ENCODE measurements around the gene UNKL. TPM values are rescaled to one million over a fixed set of nuclear protein-coding genes. Genes with fewer than 3 reads are reported as not detected.
A peak's percentile ranks its signal among the peaks of the same experiment; 100 is the strongest.

Gene UNKL
- total RNA-seq, 2 experiments from 2014 or later = 19.6 to 24.9 TPM

- Mint-ChIP-seq H3K4me3 (no peak overlapping the region), H3K4me1 (ENCODE audit: low read depth) (peaks cover 3% of the 10 kb centered on the region), H3K27ac (no peak overlapping the region), H3K9me3 (ENCODE audit: insufficient read depth) (no peaks in the 10 kb centered on the region), H3K27me3 (ENCODE audit: low read depth) (no peaks in the 10 kb centered on the region), H3K36me3 (ENCODE audit: low read depth) (no peaks in the 10 kb centered on the region)
- no peak for ATAC-seq
- ChIA-PET POLR2A (interaction anchor here (1.2 to 1.3 kb wide), 2 partner anchors 12 to 19 kb away, joined by 3 to 5 read pairs; partner anchors contain the start of gene UNKL), CTCF (no interaction called here)
- no peak for DNase-seq
Measured at GRCh38 chr16:1433756-1434155, 19.3 kb upstream of the UNKL start.

GRCh38 chr16:1433263-1433560, 18.7 kb upstream of the UNKL start:
- DNase-seq = no peak
- Mint-ChIP-seq H3K27me3 (ENCODE audit: low read depth) (no peaks in the 10 kb centered on the region), H3K27ac (no peak overlapping the region), H3K4me3 (no peak overlapping the region), H3K4me1 (ENCODE audit: low read depth) (peaks cover 3% of the 10 kb centered on the region), H3K36me3 (ENCODE audit: low read depth) (no peaks in the 10 kb centered on the region), H3K9me3 (ENCODE audit: insufficient read depth) (no peaks in the 10 kb centered on the region)
- ChIA-PET CTCF (interaction anchor here (0.9 kb wide), 1 partner anchor 272 kb away, joined by 4 read pairs; the partner anchor contains the start of gene MAPK8IP3), POLR2A (interaction anchor here (1.2 to 1.3 kb wide), 2 partner anchors 12 to 18 kb away, joined by 3 to 5 read pairs; partner anchors contain the start of gene UNKL)
- ATAC-seq = no peak

GRCh38 chr16:1432388-1433262, 18.1 kb upstream of the UNKL start:
- H3K4me1 Mint-ChIP-seq (ENCODE audit: low read depth) = peaks cover 3% of the 10 kb centered on the region
- H3K4me3 Mint-ChIP-seq = peak overlapping the region; percentile 31
- peak overlapping the region; percentile 69 for H3K27ac Mint-ChIP-seq
- peak; percentile 21 for ATAC-seq
- DNase-seq = no peak
- POLR2A ChIA-PET = interaction anchor here (1.2 to 1.3 kb wide), 2 partner anchors 11 to 18 kb away, joined by 3 to 5 read pairs; partner anchors contain the start of gene UNKL
- no peaks in the 10 kb centered on the region for H3K36me3 Mint-ChIP-seq (ENCODE audit: low read depth)
- no peaks in the 10 kb centered on the region for H3K27me3 Mint-ChIP-seq (ENCODE audit: low read depth)
- CTCF ChIA-PET = interaction anchor here (0.9 kb wide), 1 partner anchor 273 kb away, joined by 4 read pairs; the partner anchor contains the start of gene MAPK8IP3
- no peaks in the 10 kb centered on the region for H3K9me3 Mint-ChIP-seq (ENCODE audit: insufficient read depth)

GRCh38 chr16:1431497-1432270, 17.2 kb upstream of the UNKL start:
- peak overlapping the region; percentile 69 for H3K27ac Mint-ChIP-seq
- no peaks in the 10 kb centered on the region for H3K36me3 Mint-ChIP-seq (ENCODE audit: low read depth)
- H3K4me1 Mint-ChIP-seq (ENCODE audit: low read depth) = peaks cover 3% of the 10 kb centered on the region
- ATAC-seq (no peak), DNase-seq (no peak)
- ChIA-PET POLR2A (no interaction called here), CTCF (no interaction called here)
- no peaks in the 10 kb centered on the region for H3K9me3 Mint-ChIP-seq (ENCODE audit: insufficient read depth)
- peak overlapping the region; percentile 31 for H3K4me3 Mint-ChIP-seq
- no peaks in the 10 kb centered on the region for H3K27me3 Mint-ChIP-seq (ENCODE audit: low read depth)

- Mint-ChIP-seq H3K4me1 (ENCODE audit: low read depth) (peaks cover 3% of the 10 kb centered on the region), H3K27ac (peak within 1 kb of the TSS; percentile 69), H3K4me3 (peak within 1 kb of the TSS; percentile 31), H3K36me3 (ENCODE audit: low read depth) (no peaks in the 10 kb centered on the region), H3K27me3 (ENCODE audit: low read depth) (no peaks in the 10 kb centered on the region), H3K9me3 (ENCODE audit: insufficient read depth) (no peaks in the 10 kb centered on the region)
- DNase-seq (no peak), ATAC-seq (no peak)
- CTCF ChIA-PET = no interaction called here
- POLR2A ChIA-PET = no interaction called here
Measured at GRCh38 chr16:1430759-1431496, 16.4 kb upstream of the UNKL start, which contains the start of gene PERCC1. Gene PERCC1, plus strand, starts transcription at chr16:1431078. Its CDS starts 1,516 bp downstream, at chr16:1432594.

GRCh38 chr16:1430214-1430758, 15.8 kb upstream of the UNKL start:
- H3K27me3 Mint-ChIP-seq (ENCODE audit: low read depth) = no peaks in the 10 kb centered on the region
- H3K27ac Mint-ChIP-seq = no peak overlapping the region
- H3K36me3 Mint-ChIP-seq (ENCODE audit: low read depth) = no peaks in the 10 kb centered on the region
- POLR2A ChIA-PET = interaction anchor here (1.2 kb wide), 1 partner anchor 9 kb away, joined by 5 read pairs; no protein-coding TSS in a partner anchor
- no peaks in the 10 kb centered on the region for H3K9me3 Mint-ChIP-seq (ENCODE audit: insufficient read depth)
- CTCF ChIA-PET = no interaction called here
- no peak for DNase-seq
- ATAC-seq = no peak
- peaks cover 3% of the 10 kb centered on the region for H3K4me1 Mint-ChIP-seq (ENCODE audit: low read depth)
- no peak overlapping the region for H3K4me3 Mint-ChIP-seq

GRCh38 chr16:1429631-1430030, 15.1 kb upstream of the UNKL start:
- H3K9me3 Mint-ChIP-seq (ENCODE audit: insufficient read depth) = no peaks in the 10 kb centered on the region
- ChIA-PET POLR2A (interaction anchor here (0.6 to 1.2 kb wide), 2 partner anchors 8 to 276 kb away, joined by 4 to 5 read pairs; no protein-coding TSS in a partner anchor), CTCF (interaction anchor here (1.0 kb wide), 2 partner anchors 248 to 278 kb away, joined by 3 to 4 read pairs; partner anchors contain the start of gene JPT2)
- no peak overlapping the region for H3K27ac Mint-ChIP-seq
- no peaks in the 10 kb centered on the region for H3K27me3 Mint-ChIP-seq (ENCODE audit: low read depth)
- no peak for ATAC-seq
- H3K4me1 Mint-ChIP-seq (ENCODE audit: low read depth) = peaks cover 3% of the 10 kb centered on the region
- no peaks in the 10 kb centered on the region for H3K36me3 Mint-ChIP-seq (ENCODE audit: low read depth)
- no peak overlapping the region for H3K4me3 Mint-ChIP-seq
- DNase-seq = no peak

- DNase-seq (no peak), ATAC-seq (no peak)
- ChIA-PET POLR2A (interaction anchor here (0.6 kb wide), 1 partner anchor 277 kb away, joined by 4 read pairs; no protein-coding TSS in a partner anchor), CTCF (interaction anchor here (1.0 to 1.2 kb wide), 3 partner anchors 148 to 278 kb away, joined by 3 to 4 read pairs (median 4); partner anchors contain the start of gene JPT2)
- H3K27ac Mint-ChIP-seq = no peak overlapping the region
- no peaks in the 10 kb centered on the region for H3K36me3 Mint-ChIP-seq (ENCODE audit: low read depth)
- H3K27me3 Mint-ChIP-seq (ENCODE audit: low read depth) = no peaks in the 10 kb centered on the region
- H3K9me3 Mint-ChIP-seq (ENCODE audit: insufficient read depth) = no peaks in the 10 kb centered on the region
- no peak overlapping the region for H3K4me3 Mint-ChIP-seq
- H3K4me1 Mint-ChIP-seq (ENCODE audit: low read depth) = peaks cover 3% of the 10 kb centered on the region
Measured at GRCh38 chr16:1429012-1429411, 14.5 kb upstream of the UNKL start.

- peak; percentile 65 for DNase-seq
- H3K27ac Mint-ChIP-seq = no peak overlapping the region
- ChIA-PET CTCF (interaction anchor here (1.2 kb wide), 1 partner anchor 149 kb away, joined by 4 read pairs; no protein-coding TSS in a partner anchor), POLR2A (interaction anchor here (0.6 kb wide), 1 partner anchor 131 kb away, joined by 3 read pairs; no protein-coding TSS in a partner anchor)
- no peaks in the 10 kb centered on the region for H3K27me3 Mint-ChIP-seq (ENCODE audit: low read depth)
- ATAC-seq = peak; percentile 70
- H3K4me1 Mint-ChIP-seq (ENCODE audit: low read depth) = peaks cover 3% of the 10 kb centered on the region
- H3K4me3 Mint-ChIP-seq = no peak overlapping the region
- no peaks in the 10 kb centered on the region for H3K9me3 Mint-ChIP-seq (ENCODE audit: insufficient read depth)
- H3K36me3 Mint-ChIP-seq (ENCODE audit: low read depth) = no peaks in the 10 kb centered on the region
Measured at GRCh38 chr16:1428511-1428910, 14.0 kb upstream of the UNKL start.

- H3K27me3 Mint-ChIP-seq (ENCODE audit: low read depth) = no peaks in the 10 kb centered on the region
- no peak overlapping the region for H3K4me3 Mint-ChIP-seq
- CTCF ChIA-PET = interaction anchor here (1.2 kb wide), 1 partner anchor 150 kb away, joined by 4 read pairs; no protein-coding TSS in a partner anchor
- H3K36me3 Mint-ChIP-seq (ENCODE audit: low read depth) = no peaks in the 10 kb centered on the region
- no peak overlapping the region for H3K27ac Mint-ChIP-seq
- H3K9me3 Mint-ChIP-seq (ENCODE audit: insufficient read depth) = no peaks in the 10 kb centered on the region
- POLR2A ChIA-PET = interaction anchor here (0.6 kb wide), 1 partner anchor 132 kb away, joined by 3 read pairs; no protein-coding TSS in a partner anchor
- no peak for DNase-seq
- H3K4me1 Mint-ChIP-seq (ENCODE audit: low read depth) = peaks cover 3% of the 10 kb centered on the region
- no peak for ATAC-seq
Measured at GRCh38 chr16:1427473-1428461, 13.3 kb upstream of the UNKL start.
